GM19438 (cell line): ENCODE measurements around the gene CDH13.

ENCODE experiments used
- ATAC-seq: cut with Tn5 transposase; IDR thresholded peaks from one replicate; pipeline ENCODE4 v1.9.1; 2021; ENCODE audit warnings: low read depth; ENCODE audit not compliant: unreplicated experiment

Gene CDH13

GRCh38 chr16:82682767-82683166 lies 56.0 kb downstream of the CDH13 start:
- no peak for ATAC-seq

DNA sequence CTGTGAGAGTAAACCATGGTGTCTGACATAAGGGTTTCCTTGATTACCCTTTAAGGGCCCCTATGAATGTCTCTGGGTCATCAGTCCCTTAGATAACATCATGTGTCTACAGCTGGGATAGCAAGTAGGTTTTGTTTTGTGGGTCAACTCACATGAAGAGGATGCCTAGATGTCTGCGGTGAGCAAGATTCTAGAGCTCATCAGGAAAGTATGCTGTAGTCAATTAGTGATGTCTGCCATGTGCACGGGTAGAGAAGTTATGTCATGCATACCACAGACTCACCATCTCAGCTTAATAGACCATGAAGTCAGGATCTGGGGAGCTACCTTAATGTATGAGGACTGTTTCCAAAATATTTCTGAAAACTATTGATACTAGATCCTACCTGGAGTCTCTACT lies 57.5 kb downstream of the CDH13 start:
- ATAC-seq = no peak

DNA sequence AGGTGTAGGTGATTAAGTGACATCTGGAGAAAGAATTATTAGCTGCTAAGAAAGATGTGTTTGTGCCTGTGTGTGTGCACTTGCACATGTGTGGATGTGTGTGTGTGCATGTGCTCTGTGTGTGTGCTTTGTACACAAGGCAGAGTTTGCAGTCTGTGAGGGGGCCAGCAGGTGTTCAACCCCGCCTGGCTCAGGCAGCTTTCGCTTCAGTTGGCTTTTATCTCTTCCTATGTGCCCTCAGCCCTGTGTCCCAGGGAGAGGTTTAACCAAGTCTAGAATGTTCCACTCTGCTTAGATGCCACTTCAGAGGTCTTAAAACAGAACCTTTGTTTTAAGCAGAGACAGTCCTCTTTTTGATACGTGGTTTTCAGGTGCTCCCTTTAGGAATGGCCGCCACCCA lies 58.8 kb downstream of the CDH13 start:
- ATAC-seq = no peak

GRCh38 chr16:82694239-82694874 lies 67.6 kb downstream of the CDH13 start:
- ATAC-seq = no peak

DNA sequence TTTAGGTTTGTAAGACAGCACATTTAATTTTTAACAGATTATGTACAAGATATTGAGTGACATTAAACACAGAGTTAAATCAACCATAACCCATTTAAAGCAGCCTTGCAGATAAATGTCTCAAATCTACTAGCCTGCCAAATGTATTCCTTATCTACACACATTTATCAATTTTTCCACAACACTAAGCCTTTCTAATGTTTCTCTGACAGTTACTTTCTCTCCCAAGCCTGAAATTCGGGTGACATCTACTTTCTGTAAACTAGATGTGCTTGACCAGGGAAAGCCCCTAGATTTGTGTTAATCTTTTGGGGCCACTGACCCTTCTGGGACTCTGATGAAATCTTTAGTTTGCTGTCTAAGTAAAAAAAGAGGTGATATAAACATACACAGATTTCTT lies 69.0 kb downstream of the CDH13 start:
- no peak for ATAC-seq

- ATAC-seq = no peak
Measured at GRCh38 chr16:82699260-82699659, 72.5 kb downstream of the CDH13 start.

DNA sequence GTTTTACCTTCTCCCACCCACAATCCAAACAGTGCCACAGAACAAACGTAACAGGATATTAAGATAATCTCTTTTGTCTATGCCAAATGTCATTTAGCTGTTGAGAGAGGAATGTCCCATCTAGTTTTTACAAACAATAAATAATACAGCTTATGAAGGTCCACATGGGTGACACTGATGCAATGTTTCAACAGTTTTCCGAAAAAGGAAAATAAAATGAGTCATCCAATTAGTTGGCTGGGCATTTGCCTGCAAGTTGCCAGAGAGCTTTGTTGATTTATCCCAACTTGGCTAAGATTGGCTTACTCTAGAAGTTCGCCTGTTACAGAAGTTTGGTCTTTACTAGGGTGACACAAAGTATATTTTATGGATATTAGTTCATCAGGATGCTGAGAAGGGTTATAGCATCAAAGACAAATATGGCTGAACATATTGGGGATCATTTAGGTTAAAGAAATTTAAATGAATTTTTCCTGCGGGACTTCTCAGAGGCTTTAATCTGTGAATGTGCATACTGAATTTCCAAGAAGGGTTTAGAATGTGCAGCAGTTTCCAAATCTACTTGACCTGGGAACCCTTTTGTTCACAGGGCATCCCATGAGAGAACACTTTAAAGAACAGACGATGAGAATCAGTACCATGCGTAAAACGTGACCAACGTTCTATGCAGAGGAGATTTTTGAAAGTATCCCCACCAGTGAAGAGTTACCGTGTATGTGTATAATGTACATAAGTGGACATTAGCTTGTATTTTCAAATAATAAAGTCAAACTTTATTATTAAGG lies 73.1 kb downstream of the CDH13 start:
- ATAC-seq = no peak

DNA sequence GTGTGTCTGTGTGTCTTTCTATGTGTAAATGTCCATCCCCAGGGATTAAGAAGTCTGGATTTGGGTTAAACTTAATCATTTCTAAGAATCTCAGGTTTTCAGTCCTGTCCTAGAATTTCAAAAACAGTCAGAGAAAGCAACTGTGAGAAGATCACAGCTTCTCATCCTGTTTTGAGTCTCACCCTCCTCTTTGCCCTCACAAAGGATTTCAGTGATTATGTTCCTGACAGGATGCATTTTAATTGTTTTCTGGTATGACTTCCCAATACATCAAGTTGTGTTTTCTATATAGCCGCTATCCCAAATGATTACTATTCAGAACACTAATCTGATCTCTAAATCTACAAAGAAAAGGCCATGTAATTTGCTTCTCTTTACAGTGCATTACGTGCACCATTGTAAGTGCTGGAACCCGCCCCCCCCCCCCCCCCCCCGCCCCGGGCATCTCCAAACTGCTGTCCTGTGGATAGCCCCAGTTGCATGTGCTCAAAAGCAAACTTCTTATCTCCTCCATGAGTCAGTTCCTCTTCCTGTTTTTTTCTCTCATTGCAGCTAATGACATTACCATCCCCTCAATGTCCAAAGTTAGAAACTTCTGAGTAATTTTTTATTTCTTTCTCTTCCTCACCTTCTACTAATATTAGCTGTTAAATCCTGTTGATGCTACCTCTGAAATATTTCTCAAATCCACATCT lies 73.9 kb downstream of the CDH13 start:
- no peak for ATAC-seq

DNA sequence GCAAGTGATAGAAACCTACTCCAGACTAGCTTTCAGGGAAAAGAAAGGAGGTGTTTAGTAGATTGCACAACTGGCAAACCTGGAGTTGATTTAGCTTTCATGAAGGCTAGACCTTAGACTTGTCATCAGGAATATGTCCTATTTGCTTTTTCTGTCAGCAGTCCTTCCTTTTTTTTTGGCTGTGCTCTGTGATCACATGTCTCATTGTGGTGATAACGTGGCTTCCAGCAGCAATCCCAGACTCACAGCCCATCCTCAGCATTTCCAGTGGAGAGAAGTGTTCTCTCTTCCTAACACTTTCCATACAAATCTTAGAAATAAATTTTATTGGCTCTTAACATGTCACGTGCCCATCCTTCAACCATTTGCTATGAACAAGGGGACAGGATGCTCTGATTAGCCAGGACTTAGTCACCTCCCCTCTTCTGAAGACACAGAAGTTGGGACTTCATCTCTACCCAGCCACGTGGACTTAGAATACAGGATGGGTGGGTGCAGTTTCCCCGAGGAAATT lies 74.7 kb downstream of the CDH13 start:
- no peak for ATAC-seq

GRCh38 chr16:82703161-82703560 lies 76.4 kb downstream of the CDH13 start:
- no peak for ATAC-seq

DNA sequence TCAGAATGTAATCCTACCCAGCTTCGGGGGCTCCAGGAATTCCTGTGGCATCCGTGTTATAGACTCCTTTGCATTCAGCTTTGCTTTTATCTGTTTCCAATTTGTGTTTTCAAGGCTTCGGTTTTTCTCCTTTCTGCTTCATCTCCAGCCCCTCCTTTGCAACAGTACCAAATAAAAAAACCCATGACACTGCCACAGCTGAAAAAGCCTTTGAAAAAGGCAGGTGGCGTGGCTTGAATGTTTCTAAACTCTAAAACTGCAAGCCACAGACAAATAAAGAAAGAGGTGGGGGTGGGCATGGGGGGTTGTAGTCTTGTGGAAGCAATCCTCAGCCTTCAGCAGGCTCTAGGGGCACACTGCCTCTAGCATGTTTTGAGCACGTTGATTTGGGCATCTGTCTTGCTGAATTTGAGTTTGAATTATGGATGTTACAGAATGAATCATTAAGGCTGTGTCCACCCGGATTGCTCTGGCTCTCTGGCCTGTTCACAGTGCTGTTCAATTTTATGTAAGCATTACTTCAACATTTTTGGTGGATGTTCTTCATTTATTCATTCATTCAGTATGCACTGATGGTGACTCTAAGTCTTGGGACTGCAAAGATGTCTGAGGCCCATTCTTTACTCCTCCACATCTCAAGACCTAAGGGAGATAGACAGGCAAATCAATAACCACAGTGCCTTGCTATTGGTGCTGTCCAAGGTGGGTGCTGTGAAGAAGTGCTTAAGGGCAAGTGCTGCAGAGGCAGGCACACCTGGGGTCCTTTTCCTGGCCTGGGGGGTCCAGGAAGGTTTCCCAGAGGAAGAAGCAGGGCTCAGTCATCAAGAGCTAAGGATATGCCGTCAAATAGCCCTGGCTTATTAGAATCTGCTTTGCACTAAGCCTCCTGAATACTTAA lies 77.4 kb downstream of the CDH13 start:
- ATAC-seq = no peak

GRCh38 chr16:82709987-82710386 lies 83.2 kb downstream of the CDH13 start:
- no peak for ATAC-seq

DNA sequence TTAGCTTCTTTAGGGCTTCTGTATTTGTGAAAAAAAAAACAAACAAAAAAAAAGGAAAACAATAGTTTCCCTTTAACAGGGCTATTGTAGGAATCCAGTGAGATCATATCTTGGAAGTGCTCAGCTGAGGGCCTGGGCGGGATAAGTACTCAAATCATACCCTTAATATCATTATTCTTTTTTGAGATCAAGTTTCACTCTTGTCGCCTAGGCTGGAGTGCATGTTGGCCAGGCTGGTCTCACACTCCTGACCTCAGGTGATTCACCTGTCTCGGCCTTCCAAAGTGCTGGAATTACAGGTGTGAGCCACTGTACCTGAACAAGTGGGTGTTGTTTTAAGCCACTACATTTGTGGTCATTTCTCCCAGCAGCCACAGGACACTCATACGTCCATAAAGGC lies 87.0 kb downstream of the CDH13 start:
- no peak for ATAC-seq

- ATAC-seq = no peak
Measured at GRCh38 chr16:82715160-82715559, 88.4 kb downstream of the CDH13 start.

- no peak for ATAC-seq
Measured at GRCh38 chr16:82715833-82716232, 89.1 kb downstream of the CDH13 start.

DNA sequence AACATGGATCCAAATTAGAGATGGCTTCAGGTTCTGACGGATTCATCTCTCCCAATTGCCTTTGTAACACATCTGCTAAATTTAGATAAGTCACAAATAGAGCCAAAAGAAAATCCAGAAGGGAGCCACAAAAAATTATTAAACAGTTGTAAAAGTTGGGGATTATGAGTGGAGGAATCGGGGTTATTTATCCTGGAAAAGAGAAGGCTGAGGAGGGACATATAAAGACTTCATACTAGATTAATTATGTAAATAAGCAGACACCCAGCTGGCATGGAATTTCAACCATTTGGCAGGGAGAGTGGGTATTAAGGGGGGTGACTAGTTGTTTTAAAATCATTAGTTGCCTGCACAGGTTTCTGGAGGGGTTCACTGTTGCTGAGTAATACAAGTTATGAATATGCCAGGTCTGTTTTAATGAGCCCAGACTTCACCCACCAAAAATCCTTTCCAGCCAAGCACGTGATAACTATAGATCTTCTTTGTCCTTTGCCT lies 89.6 kb downstream of the CDH13 start:
- no peak for ATAC-seq

GRCh38 chr16:82720414-82720813 lies 93.6 kb downstream of the CDH13 start:
- ATAC-seq = no peak

DNA sequence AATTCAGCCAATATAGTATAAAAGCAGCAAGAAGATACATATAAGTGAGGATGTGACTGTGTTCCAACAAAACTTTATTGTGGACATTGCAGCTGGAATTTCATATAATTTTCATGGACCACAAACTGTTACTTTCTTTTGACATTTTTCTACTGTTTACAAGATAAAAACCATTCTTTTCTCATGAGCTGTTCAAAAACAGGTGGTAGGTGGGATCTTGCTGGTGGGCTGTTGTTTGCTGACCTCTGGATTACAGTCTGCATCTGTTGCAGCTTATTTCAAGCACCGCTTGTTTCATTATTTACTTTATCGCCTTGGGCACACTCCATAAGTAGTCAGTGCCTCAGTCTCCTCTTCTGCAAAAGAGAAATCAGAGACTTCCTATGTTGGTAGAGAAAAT lies 99.5 kb downstream of the CDH13 start:
- ATAC-seq = no peak

GRCh38 chr16:82728901-82729300 lies 102.1 kb downstream of the CDH13 start:
- ATAC-seq = no peak

DNA sequence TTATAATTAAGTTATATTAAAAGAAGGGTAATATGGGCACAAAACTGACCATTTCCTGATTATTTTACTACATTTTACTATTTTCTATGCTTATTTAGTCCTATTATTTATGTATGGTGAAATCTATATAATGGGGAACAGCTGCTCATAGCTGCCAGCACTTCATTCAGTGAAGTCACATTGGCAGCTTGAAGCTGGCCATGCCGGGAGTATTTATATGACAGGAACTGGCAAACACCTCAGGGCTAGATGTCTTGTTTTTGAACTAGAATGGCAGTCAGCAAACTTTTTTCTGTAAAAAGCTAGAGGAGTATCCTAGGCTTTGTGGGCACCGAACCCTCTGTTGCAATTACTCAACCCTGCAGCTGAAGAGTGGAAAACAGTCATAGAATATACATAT lies 104.1 kb downstream of the CDH13 start:
- no peak for ATAC-seq
